HCT116 (cell line): ENCODE results near the gene SLC6A3. TPM values are rescaled to one million over a fixed set of nuclear protein-coding genes. Genes with fewer than 3 reads are reported as not detected.

Experiments
- ATAC-seq: fragments of 200-7000 bp; cut with Tn5 transposase; 2 replicates; pipeline ENCODE4 v1.9.1; 2020; ENCODE audit warnings: mild to moderate bottlenecking, moderate library complexity
- BruUV-seq: library from RNA; stranded (reverse); fragments of 400-500 nt; replicated peaks from 2 replicates; lab custom pipeline; 2021; lab: Mats Ljungman, UMichigan
- CTCF ChIA-PET: fragments of 300-600 bp; sonication (Branson Sonifier 250); formaldehyde crosslinking; loops from one replicate; lab custom pipeline; 2021; ENCODE audit warnings: antibody characterized with exemption; lab: Charles Lee
- POLR2A ChIA-PET: fragments of 300-600, 350-600 bp; sonication (Branson Sonifier 250); formaldehyde crosslinking; loops from one replicate; lab custom pipeline; 2021; ENCODE audit warnings: antibody characterized with exemption; lab: Charles Lee
- RAD21 ChIA-PET, 2 experiments: fragments of 300-600 bp; sonication (Branson Sonifier 250); formaldehyde crosslinking; loops; one replicate each; lab custom pipeline; 2023; ENCODE audit warnings: low total read pairs in 2 of 2; ENCODE audit not compliant: uncharacterized antibody in 2 of 2, unreplicated experiment in 2 of 2, low non-redundant PET in 1 of 2; lab: Charles Lee
- DNase-seq: peaks from one replicate; pipeline ENCODE4 v3.0.0-alpha.2; 2010; ENCODE audit warnings: low read depth, low spot score
- H2AFZ ChIP-seq: fragments of 200-600 bp; shearing (Covaris generic), sonication (generic); 2 replicates; pipeline ENCODE4 v1.6.1; 2017; ENCODE audit warnings: low read depth, mixed run types, mixed read lengths, antibody characterized with exemption, low read length; ENCODE audit not compliant: poor library complexity, severe bottlenecking
- H3K27ac ChIP-seq: 2 replicates; pipeline ENCODE4 v1.5.1; 2012; ENCODE audit warnings: low read depth, low read length
- H3K27me3 ChIP-seq: fragments of 200-600 bp; sonication (generic); 2 replicates; pipeline ENCODE4 v1.6.1; 2016; ENCODE audit warnings: mixed run types, low read length, mixed read lengths; ENCODE audit not compliant: insufficient read depth
- H3K36me3 ChIP-seq, 2 experiments: fragments of 200-500 bp in 1 of 2; fragments of 200-600 bp in 1 of 2; sonication (Bioruptor generic) in 1 of 2; sonication (generic) in 1 of 2; 2 replicates each; pipeline versions ENCODE4 v1.5.1 to v1.6.1; 2014 to 2016; ENCODE audit warnings: low read length in 2 of 2, inconsistent platforms in 1 of 2, mixed read lengths in 1 of 2, mixed run types in 1 of 2; ENCODE audit not compliant: insufficient read depth in 2 of 2, control insufficient read depth in 1 of 2
- H3K4me1 ChIP-seq, 2 experiments: fragments of 200-600 bp in 1 of 2; sonication (generic) in 1 of 2; 2 replicates each; pipeline versions ENCODE4 v1.5.1 to v1.6.1; 2012 to 2017; ENCODE audit warnings: low read length in 2 of 2, inconsistent platforms in 1 of 2, mild to moderate bottlenecking in 1 of 2, mixed read lengths in 1 of 2, mixed run types in 1 of 2, moderate library complexity in 1 of 2; ENCODE audit not compliant: insufficient read depth in 2 of 2, control insufficient read depth in 1 of 2
- H3K4me2 ChIP-seq: fragments of 200-600 bp; sonication (generic); 2 replicates; pipeline ENCODE4 v1.6.1; 2017; ENCODE audit warnings: mixed run types, low read length, mixed read lengths
- H3K4me3 ChIP-seq, 2 experiments: fragments of 200-600 bp in 1 of 2; sonication (generic) in 1 of 2; replicated peaks in 1 of 2; 2 replicates each; pipeline ENCODE4 v1.5.1; 2011 to 2016; ENCODE audit warnings: low read length in 2 of 2, control low read depth in 1 of 2, low read depth in 1 of 2, mild to moderate bottlenecking in 1 of 2, mixed read lengths in 1 of 2, mixed run types in 1 of 2
- H3K79me2 ChIP-seq: fragments of 200-600 bp; sonication (generic); 2 replicates; pipeline ENCODE4 v1.6.1; 2017; ENCODE audit warnings: mild to moderate bottlenecking, mixed run types, low read length, moderate library complexity, mixed read lengths; ENCODE audit not compliant: insufficient read depth
- H3K9ac ChIP-seq: fragments of 200-600 bp; sonication (generic); 2 replicates; pipeline ENCODE4 v1.6.1; 2016; ENCODE audit warnings: low read length, mixed read lengths
- H3K9me2 ChIP-seq: fragments of 200-600 bp; sonication (generic), shearing (Covaris generic); 2 replicates; pipeline ENCODE4 v1.6.1; 2017; ENCODE audit warnings: mixed run types, mild to moderate bottlenecking, moderate library complexity; ENCODE audit not compliant: insufficient read depth
- H3K9me3 ChIP-seq, 2 experiments: fragments of 200-500 bp in 1 of 2; fragments of 200-600 bp in 1 of 2; sonication (Bioruptor generic) in 1 of 2; sonication (generic) in 1 of 2; 2 replicates each; pipeline ENCODE4 v1.6.1; 2014 to 2017; ENCODE audit warnings: low read length in 2 of 2, mixed read lengths in 2 of 2, inconsistent platforms in 1 of 2, low read depth in 1 of 2, mild to moderate bottlenecking in 1 of 2, mixed run types in 1 of 2, moderate library complexity in 1 of 2; ENCODE audit not compliant: control insufficient read depth in 1 of 2, insufficient read depth in 1 of 2
- H4K20me1 ChIP-seq: fragments of 200-600 bp; sonication (generic), shearing (Covaris generic); 2 replicates; pipeline ENCODE4 v1.6.1; 2017; ENCODE audit warnings: mixed run types, mild to moderate bottlenecking, moderate library complexity; ENCODE audit not compliant: insufficient read depth
- CBX3 ChIP-seq: IDR thresholded peaks from 2 replicates; pipeline ENCODE4 v1.6.1; 2012; ENCODE audit warnings: low read depth
- EZH2 ChIP-seq: fragments of 200-600 bp; sonication (generic); IDR thresholded peaks from 2 replicates; pipeline ENCODE4 v1.6.1; 2017; ENCODE audit warnings: antibody characterized with exemption, mixed run types
- EZH2phosphoT487 ChIP-seq: fragments of 200-600 bp; IDR thresholded peaks from 2 replicates; pipeline ENCODE4 v1.6.1; 2018; ENCODE audit warnings: antibody characterized with exemption, borderline replicate concordance
- FOSL1 ChIP-seq: IDR thresholded peaks from 2 replicates; pipeline ENCODE4 v1.6.1; 2012; ENCODE audit warnings: low read depth
- POLR2A ChIP-seq: IDR thresholded peaks from 2 replicates; pipeline ENCODE4 v1.7.0; 2011; ENCODE audit warnings: borderline replicate concordance; ENCODE audit not compliant: insufficient read depth, insufficient read length; ENCODE audit errors: extremely low read depth
- SIN3A ChIP-seq: IDR thresholded peaks from 2 replicates; pipeline ENCODE4 v1.6.1; 2012; ENCODE audit warnings: low read depth
- SP1 ChIP-seq: IDR thresholded peaks from 2 replicates; pipeline ENCODE4 v1.6.1; 2012; ENCODE audit warnings: low read depth
- SRF ChIP-seq: IDR thresholded peaks from 2 replicates; pipeline ENCODE4 v1.6.1; 2012; ENCODE audit warnings: low read depth
- TCF7L2 ChIP-seq: IDR thresholded peaks from 2 replicates; pipeline ENCODE4 v1.7.0; 2011; ENCODE audit warnings: borderline replicate concordance, inconsistent platforms; ENCODE audit not compliant: insufficient read depth, insufficient read length; ENCODE audit errors: extremely low read depth
- ZFX ChIP-seq: fragments of 450-650 bp; IDR thresholded peaks from 2 replicates; pipeline ENCODE4 v1.6.1; 2017
- intact Hi-C: fragments of 100-400 bp; cut with micrococcal nuclease; formaldehyde crosslinking; loops from 2 replicates; pipeline ENCODE4 v1.10.0; 2022
- total RNA-seq: library from RNA; stranded (reverse); gene quantifications from one replicate; pipeline ENCODE4 v1.2.1, GENCODE V29; 2021; ENCODE audit not compliant: unreplicated experiment
- TF ChIP-seq, protein P1 (sequence below): IDR thresholded peaks from 2 replicates; pipeline ENCODE4 v1.6.1; 2011; ENCODE audit warnings: mild to moderate bottlenecking, low read length, moderate library complexity; ENCODE audit not compliant: insufficient replicate concordance; ENCODE audit errors: extremely low read depth
- TF ChIP-seq, protein P2 (sequence below): IDR thresholded peaks from 2 replicates; pipeline ENCODE4 v1.6.1; 2012; ENCODE audit warnings: low read depth
- TF ChIP-seq, protein P3 (sequence below): IDR thresholded peaks from 2 replicates; pipeline ENCODE4 v1.6.1; 2012
- TF ChIP-seq, protein P4 (sequence below): IDR thresholded peaks from 2 replicates; pipeline ENCODE4 v1.6.1; 2012

The SLC6A3 gene
- total RNA-seq, 1 experiment from 2014 or later, result not detected

DNA sequence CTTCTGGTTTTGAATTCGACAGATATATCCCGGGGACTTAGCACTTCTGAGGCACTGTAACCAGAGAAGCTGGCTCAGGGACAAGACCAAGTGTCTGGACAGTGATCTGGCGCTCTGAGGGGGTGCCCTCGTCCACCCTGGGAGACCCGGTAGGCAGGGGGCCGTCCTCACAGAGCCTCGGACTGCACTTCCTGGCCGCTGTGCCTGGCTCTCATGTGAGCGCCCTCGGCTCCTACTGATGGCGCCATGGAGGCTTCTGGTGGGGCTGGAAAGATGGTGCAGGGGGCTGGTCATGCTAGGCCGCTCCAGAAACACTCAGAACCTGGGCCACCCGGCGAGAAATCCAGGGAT lies 18.8 kb upstream of the SLC6A3 start:
- ATAC-seq (no peak), DNase-seq (no peak)
- Histone ChIP-seq H2AFZ (no peak overlapping the region), H3K36me3 (peaks cover 14 to 33% of the 10 kb centered on the region in 2 experiments), H3K9me2 (no peaks in the 10 kb centered on the region), H3K9me3 (peaks cover 0 to 3% of the 10 kb centered on the region in 2 experiments; a peak in 1 of 4 replicates), H3K4me1 (no peaks in the 10 kb centered on the region), H3K4me3 (no peak overlapping the region), H3K9ac (no peak overlapping the region), H3K79me2 (no peaks in the 10 kb centered on the region), H3K4me2 (no peak overlapping the region), H4K20me1 (no peaks in the 10 kb centered on the region), H3K27ac (no peak overlapping the region), H3K27me3 (no peaks in the 10 kb centered on the region)
- ChIA-PET RAD21 (no interaction called here), POLR2A (no interaction called here), CTCF (no interaction called here)
- intact Hi-C loops, result no loop called here
- BruUV-seq, result no TSS peak
- TF ChIP-seq SRF, result no peak
- no peak for TF ChIP-seq SIN3A
- no peak for TF ChIP-seq CBX3
- TF ChIP-seq POLR2A, result no peak
- TF ChIP-seq TCF7L2, result no peak
- TF ChIP-seq ZFX, result no peak
- TF ChIP-seq SP1, result no peak
- TF ChIP-seq EZH2phosphoT487, result no peak

DNA sequence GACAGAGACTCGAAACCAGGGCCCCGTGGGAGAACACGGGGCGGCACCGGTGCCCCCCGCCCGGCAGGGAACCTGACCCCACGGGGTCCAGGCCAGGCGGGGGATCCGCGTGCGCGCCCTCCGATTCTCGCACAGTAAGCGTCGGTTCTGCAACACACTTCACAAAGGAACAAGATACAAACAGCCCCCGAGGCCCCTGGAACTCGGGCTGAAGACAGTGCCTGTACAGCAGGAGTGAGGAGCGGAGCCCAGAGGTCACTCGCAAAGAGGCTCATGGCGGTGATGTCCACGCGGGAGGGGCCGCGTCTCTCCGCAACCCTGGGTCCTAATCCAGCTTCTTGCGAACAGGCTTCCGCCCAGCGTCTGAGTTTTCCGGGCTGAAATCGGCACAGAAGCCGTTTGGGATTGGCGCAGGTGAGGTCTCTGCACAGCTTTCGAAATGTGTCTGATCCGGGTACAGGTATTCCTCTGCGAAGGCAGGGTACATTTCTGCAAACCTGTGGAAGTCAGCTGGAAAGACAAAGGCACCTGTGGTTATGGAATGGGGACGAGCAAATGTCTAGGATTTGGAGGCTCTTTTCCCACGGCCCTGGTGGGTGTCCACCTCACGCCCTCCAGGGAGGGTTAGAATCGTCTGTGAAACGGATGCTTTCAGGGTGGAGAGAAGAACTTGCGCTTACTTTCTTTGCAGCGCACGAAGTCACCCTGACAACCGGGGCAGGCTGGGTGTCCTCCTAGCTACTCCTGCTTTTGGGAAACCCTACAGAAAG lies 18.3 kb upstream of the SLC6A3 start:
- Histone ChIP-seq H2AFZ (no peak overlapping the region), H3K4me3 (no peak overlapping the region), H3K9me3 (peaks cover 0 to 5% of the 10 kb centered on the region in 2 experiments; a peak in 1 of 4 replicates), H3K36me3 (peaks cover 14 to 33% of the 10 kb centered on the region in 2 experiments), H3K27me3 (no peaks in the 10 kb centered on the region), H4K20me1 (no peaks in the 10 kb centered on the region), H3K9me2 (no peaks in the 10 kb centered on the region), H3K4me2 (no peak overlapping the region), H3K4me1 (no peaks in the 10 kb centered on the region), H3K79me2 (no peaks in the 10 kb centered on the region), H3K9ac (no peak overlapping the region), H3K27ac (no peak overlapping the region)
- DNase-seq (no peak), ATAC-seq (no peak)
- no TSS peak for BruUV-seq
- intact Hi-C loops, result no loop called here
- ChIA-PET CTCF (no interaction called here), POLR2A (no interaction called here), RAD21 (no interaction called here)
- TF ChIP-seq, protein P1, sequence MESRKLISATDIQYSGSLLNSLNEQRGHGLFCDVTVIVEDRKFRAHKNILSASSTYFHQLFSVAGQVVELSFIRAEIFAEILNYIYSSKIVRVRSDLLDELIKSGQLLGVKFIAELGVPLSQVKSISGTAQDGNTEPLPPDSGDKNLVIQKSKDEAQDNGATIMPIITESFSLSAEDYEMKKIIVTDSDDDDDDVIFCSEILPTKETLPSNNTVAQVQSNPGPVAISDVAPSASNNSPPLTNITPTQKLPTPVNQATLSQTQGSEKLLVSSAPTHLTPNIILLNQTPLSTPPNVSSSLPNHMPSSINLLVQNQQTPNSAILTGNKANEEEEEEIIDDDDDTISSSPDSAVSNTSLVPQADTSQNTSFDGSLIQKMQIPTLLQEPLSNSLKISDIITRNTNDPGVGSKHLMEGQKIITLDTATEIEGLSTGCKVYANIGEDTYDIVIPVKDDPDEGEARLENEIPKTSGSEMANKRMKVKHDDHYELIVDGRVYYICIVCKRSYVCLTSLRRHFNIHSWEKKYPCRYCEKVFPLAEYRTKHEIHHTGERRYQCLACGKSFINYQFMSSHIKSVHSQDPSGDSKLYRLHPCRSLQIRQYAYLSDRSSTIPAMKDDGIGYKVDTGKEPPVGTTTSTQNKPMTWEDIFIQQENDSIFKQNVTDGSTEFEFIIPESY, result no peak
- TF ChIP-seq, protein P2, sequence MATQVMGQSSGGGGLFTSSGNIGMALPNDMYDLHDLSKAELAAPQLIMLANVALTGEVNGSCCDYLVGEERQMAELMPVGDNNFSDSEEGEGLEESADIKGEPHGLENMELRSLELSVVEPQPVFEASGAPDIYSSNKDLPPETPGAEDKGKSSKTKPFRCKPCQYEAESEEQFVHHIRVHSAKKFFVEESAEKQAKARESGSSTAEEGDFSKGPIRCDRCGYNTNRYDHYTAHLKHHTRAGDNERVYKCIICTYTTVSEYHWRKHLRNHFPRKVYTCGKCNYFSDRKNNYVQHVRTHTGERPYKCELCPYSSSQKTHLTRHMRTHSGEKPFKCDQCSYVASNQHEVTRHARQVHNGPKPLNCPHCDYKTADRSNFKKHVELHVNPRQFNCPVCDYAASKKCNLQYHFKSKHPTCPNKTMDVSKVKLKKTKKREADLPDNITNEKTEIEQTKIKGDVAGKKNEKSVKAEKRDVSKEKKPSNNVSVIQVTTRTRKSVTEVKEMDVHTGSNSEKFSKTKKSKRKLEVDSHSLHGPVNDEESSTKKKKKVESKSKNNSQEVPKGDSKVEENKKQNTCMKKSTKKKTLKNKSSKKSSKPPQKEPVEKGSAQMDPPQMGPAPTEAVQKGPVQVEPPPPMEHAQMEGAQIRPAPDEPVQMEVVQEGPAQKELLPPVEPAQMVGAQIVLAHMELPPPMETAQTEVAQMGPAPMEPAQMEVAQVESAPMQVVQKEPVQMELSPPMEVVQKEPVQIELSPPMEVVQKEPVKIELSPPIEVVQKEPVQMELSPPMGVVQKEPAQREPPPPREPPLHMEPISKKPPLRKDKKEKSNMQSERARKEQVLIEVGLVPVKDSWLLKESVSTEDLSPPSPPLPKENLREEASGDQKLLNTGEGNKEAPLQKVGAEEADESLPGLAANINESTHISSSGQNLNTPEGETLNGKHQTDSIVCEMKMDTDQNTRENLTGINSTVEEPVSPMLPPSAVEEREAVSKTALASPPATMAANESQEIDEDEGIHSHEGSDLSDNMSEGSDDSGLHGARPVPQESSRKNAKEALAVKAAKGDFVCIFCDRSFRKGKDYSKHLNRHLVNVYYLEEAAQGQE, result no peak
- TF ChIP-seq, protein P3, sequence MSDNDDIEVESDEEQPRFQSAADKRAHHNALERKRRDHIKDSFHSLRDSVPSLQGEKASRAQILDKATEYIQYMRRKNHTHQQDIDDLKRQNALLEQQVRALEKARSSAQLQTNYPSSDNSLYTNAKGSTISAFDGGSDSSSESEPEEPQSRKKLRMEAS, result no peak
- TF ChIP-seq FOSL1 (no peak), EZH2 (no peak), TCF7L2 (no peak), SP1 (no peak)
- TF ChIP-seq, protein P4, sequence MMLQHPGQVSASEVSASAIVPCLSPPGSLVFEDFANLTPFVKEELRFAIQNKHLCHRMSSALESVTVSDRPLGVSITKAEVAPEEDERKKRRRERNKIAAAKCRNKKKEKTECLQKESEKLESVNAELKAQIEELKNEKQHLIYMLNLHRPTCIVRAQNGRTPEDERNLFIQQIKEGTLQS, result no peak
